Stimulated activated CD4-positive, alpha-beta T cell treated with anti-CD3 and anti-CD28 coated beads, Interleukin-2, amount 100 ng/mL, for 24 hours (primary cell): ENCODE data around the gene PRICKLE2.

Experiments used
- DNase-seq, 2 donors: peaks; one replicate each; pipeline ENCODE4 v3.0.0-alpha.2; 2020

The PRICKLE2 gene

DNA sequence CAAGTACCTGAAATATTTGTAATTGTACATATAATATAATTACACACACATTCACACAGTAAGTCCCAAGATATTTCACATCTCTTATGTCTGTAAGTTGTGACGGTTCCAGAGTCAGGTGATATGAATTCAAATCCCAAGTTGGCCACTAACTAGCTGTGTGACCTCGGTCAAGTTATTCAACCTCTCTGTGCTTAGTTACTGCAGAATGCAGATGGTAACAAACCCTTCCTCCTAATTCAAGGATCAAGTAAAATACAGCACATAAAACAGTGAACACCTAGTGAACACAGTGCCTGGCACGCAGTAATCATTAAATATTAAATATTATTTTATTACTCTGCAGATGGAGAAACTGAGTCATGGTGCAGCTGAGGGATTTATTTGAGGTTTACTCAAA lies 6.9 kb downstream of the PRICKLE2 start:
- DNase-seq: no peak

DNA sequence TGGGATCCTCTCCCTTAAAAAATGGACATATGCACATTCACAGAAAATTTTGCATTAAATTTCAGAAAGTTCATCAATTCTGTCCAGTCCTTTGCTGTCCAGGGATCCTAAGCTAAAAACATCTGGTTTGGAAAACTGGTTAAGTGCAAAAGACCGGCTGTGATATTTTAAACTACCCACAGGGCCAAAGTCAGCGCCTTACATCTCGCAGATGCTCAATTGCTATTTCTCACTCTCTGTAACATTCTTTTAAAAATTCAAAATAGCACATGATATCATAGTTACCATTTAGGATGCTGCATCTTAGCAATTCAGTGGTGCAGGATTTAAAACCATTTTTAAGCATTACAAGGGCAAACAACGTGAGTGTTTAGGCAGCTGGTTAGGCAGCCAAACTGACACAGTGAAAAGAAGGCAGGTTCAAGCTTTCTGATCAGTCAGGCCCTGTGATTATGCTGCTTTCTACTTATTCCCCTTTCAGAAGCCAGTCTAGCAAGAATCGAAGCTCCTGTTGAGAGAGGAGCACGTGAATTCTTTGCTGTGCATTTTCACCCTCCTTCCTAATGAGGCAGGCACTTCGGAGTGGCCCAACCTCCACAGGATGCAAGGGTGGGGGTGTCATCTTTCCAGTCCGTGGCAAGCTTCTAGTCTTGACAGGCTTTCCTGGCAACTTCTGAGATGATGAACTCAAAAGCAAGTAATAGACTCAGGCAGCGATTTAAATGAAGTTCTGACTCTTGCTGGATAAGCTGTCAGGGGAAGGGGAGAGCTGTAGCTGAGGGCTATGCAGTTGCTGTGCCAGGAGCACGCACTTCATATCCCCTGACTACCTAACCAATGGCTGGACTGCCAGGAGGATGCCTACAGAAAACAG lies 8.8 kb downstream of the PRICKLE2 start:
- no peak for DNase-seq

DNA sequence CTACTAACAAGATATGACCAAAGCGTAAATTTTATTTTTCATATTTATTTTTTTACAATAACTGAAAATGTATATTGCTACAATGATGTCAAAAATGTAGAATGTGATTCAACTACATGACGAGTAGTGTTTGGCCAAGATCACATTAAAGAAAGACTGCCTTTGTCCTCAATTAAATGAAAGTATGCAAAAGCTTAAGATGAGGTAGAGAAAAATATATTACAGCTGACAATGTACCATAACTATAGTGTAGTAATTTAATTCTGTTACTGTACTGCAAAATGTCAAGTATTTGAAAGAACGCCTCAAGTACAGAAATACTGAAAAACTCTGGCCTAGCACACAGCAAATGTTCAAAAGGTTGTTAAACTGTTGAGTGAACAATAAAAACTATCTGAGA lies 9.7 kb downstream of the PRICKLE2 start:
- no peak for DNase-seq

DNA sequence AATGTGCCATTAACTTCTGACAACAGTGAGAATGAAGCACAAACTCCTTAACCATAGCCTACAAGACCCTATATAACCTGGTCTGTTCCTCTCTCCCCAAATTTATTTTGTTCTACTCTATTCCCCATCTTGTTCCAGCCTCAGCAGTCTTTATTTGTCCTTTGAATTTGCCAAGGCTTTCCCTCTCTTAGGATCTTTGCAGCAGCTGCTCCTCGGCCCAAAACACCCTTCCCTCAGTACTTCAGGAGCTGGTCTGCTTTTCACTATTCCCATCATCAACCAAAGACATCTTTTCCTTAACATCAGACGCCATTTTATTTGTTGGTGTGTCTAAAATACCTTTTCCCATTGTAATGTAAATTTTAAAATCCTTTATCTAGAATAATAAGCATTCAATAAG lies 10.2 kb downstream of the PRICKLE2 start:
- no peak for DNase-seq

DNA sequence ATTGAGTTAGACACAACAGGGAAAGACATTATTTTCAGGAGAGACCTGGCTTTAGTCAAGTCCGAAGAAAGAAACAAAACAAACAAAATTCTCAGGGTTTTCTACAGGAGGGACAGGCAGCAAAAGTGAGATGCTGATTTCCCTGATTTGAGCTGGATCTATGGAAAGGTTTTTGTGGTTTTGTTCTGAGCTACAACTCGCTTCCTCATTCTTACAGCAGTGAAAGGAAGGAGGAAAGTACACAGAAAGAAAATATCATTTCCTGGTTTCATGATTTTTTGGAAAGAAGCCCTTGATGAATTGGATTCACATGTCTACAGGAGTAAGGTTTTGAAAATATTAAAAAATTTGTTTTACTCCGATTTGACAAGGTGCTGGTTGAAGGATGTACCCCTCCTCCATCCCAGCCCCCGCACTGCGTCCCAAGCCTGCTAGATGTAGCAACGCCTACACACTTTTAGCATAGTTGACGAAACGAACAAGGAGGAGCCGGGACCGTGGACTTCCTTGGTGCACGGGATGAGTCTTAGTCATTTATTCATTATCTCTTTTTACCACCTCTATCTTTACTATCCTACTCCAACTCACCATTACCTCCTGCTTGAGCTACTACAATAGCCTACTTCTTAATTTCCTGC lies 10.8 kb downstream of the PRICKLE2 start:
- DNase-seq: no peak

DNA sequence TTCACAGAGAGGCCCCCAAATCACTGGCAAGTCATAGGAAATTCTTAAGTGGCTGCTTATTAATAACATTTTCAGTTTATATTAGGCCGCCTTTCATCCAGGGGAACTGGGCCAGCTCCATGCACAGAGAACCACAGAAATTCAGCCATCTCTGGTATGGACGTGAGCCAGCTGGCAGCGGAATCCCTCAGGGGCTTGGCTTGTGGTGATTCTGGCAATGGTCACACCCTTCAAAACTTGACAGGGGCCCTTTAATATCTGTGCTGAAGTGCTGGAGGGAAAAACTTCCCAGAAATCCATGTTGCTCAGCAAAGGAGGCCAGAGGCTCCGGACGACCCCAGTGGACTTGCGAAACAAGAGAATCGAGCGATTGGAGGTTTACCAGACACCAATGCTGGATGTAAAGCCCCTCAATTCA lies 11.3 kb downstream of the PRICKLE2 start:
- no peak for DNase-seq

DNA sequence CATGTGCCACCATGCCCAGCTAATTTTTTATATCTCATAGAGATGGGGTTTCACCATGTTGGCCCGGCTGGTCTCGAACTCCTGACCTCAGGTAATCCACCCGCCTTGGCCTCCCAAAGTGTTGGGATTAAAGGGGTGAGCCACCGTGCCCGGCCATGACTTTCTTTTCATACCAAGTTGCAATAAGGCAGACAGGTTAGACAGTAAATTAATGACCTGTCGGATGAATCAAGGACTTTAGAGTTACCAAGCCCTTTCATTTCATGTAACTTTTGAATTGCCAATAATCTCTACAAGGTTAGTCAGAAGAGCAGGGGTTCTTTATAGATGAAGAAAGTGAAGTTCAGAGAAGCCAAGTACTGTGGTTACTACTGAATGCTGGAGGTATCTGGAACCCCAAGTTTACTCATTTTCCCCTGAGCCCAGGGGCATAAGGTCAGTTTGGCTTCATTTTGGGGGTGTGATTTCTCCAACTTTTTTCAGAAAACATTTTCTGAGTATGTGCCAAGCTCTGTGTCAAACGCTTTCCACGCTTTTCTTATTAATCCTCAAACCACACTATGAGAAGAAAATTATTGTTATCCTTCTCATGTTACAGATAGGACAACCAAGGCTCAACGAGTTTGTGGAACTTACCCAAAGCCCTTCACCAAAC lies 11.9 kb downstream of the PRICKLE2 start:
- DNase-seq: no peak

DNA sequence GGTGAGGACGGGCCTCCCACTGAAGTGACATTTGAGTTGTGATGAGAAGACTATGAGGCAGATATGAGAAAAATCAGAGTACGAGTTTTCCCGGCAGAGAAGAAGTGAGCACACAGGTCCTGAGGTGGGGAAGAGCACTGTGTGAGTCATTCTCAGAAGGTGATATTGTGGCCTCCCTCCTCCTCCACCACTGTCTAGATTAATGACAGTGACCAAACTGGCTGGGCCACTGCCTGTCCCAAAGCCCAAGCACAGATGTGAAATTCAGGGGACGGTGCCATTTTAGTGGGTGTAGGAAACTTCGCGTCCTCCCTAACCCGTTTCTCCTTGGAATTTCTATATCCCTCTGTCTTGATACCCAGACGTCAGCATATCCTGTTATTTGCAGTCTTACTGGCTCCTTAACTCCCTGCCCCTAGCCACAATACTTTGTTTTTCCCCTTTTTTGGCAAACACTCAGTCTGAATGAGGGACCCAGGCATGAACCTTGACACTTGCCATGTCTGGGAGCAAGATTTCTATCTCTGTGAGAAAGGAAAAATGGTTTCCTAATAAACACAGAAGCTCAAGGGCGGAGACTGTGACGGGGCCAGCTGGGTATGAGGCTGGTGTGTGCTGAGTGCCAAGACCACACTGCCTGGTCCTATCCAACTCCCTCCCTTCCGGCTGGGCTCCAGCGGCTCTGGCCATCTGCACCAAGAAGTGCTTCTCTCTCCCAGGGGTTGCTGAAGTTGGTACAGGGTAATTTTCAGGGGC lies 15.2 kb downstream of the PRICKLE2 start:
- no peak for DNase-seq

DNA sequence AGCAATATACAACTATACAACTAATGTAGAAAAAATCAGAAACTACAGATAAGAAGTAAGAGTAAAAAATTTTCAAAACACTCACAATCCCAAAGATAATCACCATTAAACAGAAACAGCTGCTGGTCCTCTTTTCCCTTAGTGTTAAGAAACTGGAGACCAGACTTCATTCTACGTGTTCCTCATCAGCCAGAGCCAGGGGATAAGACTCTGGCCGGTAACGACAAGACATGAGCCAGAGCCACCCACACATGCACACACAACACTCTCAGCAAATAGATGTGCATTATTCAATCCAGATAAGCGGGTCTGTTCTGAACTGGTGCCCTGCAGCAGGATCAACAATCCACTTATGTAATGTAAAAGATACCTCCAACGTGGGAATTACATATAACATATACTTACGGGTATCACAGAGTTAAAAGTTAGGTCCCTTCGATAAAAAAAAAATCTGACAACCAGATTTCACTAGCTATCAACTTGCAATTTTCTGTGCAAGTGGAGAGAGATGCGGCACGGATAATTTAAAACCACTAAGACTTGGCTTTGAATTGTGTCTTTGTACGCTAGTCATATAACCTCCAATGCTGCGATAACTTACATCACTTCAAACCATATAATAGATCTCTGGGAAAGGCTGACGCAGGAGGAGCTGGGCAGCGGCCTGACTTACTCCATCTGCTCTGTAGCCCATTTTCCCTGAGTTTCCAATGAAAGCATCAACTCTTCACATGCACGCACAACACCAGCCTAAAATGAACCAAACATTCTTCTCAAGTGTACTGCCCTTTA lies 17.8 kb downstream of the PRICKLE2 start:
- no peak for DNase-seq

DNA sequence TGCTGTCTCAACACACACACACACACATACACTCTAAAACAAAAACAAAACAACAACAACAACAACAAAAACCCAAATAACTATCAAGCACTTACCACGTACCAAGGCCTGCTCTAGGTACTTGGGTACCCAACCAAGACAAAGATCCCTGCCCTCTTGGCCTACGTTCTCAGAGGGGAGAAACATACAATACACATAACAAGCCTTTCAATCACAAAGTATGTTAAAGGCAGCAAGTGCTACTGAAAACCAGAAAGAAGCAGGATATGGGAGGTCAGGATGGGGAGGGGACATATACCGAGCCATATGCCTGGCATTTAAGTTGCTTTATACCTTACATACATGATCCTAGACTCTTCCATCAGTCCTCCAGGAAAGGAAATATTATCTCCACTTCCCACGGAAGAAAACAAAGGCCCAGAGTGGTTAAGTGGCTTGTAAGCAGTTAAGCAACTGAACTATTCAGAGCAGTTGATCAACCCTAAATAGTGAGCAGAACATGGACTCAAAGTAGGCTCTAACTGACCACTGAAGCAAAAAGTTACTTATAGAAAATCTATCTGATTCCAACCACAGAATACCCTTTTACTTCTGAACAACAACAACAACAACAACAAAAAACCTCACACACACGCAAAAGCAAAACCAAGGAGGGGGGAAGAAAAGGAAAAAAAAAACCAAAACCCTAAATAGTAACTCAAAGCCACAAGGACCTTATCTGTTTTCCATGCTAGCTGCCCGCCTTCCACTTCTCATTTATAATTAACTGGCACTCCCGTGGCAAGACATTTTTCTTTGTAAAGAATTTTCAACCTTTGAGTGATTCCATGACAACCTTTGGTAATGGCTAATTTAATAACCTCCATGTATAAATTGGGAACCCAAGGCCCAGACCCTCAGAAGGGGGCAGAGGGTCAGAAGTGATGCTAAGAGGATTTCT lies 21.0 kb downstream of the PRICKLE2 start:
- no peak for DNase-seq

DNA sequence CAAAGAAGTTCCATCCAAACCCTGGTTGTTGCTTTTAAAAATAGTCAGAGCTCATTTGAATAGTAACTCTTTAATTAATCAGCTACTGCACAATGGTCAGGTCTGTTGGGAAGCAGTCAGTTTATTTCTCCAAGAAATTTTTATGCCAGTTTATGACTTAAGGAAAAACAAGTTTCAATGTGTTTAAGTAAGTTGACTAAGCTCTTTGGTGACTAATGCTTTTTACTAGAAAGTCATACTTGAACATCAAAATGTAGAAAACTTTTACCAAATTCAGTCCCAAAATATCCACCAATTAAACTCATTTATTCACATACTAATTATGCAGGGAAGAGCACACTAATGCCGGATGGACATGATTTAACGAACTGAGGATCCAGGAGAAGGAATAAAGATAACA lies 22.1 kb downstream of the PRICKLE2 start:
- no peak for DNase-seq

DNA sequence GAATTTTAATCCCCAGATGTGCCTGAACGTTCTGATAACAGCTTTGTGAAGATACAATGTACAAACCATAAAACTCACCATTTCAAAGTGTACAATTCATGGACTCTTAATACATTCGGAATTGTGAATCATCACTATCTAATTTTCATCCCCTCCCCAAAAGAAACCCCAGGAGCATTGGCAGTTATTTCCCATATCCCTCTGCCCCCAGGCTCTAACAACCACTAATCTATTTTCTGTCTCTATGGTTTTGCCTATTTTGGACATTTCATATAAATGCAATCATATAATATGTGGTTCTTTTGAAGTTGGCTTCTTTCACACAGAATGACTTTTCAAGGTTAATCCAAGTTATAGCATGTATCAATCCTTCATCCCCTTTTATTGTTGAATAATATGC lies 25.3 kb downstream of the PRICKLE2 start:
- no peak for DNase-seq

DNA sequence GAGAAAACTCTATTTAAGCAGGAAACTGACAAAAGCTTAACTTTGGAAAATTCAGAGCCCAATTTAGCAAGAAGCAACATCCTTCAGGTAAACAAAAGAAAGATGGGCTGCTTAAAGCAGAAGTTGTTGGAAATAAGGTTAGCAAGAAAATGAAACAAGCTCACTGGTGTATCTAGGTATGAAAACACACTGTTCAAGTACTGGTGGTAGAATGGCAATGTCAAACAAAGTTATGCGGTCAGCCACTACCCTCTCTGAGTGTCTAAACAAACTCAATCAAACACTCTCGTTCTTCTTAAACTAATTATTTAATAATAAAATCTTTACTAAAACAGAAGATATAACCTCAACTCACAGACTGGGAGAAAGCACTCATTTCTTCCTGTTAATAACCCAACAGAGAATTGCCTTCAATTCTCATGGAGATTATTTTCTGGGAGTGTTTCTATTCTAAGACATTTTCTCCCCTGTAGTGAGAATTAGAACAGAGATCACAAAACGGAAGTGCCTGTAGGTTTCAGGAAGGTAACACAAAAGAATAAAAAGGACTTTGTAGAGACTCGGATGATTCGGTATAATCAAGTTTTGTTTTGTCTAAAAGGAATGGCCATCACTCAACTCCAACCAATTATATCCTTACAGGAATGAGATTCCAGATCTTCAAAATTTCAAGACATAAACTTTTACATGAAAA lies 28.9 kb downstream of the PRICKLE2 start:
- DNase-seq: no peak

DNA sequence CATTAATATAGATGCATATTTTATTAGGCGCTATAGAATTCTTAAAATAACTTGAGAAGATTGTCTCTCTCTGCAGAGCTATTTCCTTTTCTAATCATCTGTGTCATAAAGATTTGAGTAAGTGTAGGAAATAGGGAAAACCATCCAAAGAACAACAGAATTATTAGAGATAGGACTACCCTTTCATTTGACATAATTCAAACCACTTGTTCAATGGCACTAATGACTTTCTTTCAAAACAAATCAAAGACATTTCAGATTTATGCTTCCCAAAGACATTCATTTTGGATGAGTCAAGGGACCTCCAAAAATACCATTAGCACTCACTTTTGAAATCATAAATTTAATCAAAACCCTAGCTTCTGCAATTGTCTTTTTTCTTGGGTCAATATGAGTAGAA lies 29.5 kb downstream of the PRICKLE2 start:
- DNase-seq: no peak

DNA sequence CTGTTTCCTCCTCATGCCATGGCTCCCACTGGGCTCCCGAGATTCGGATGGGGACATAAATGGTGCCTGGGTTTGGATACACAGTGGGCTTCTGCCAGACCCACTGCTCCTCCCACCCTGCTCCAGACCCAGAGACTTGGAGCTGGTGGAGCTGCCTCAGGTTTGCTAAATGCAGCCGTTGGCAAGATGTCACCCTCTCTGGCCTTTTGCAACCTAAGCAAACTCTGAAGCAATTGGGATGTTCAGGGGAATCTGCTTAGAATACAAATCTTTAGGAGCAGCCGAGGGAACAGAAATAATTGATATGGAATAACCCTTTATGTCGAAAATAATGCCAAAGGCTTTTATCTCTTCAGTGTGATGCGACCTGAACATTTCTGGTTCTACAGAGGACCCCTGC lies 33.4 kb downstream of the PRICKLE2 start:
- no peak for DNase-seq

DNA sequence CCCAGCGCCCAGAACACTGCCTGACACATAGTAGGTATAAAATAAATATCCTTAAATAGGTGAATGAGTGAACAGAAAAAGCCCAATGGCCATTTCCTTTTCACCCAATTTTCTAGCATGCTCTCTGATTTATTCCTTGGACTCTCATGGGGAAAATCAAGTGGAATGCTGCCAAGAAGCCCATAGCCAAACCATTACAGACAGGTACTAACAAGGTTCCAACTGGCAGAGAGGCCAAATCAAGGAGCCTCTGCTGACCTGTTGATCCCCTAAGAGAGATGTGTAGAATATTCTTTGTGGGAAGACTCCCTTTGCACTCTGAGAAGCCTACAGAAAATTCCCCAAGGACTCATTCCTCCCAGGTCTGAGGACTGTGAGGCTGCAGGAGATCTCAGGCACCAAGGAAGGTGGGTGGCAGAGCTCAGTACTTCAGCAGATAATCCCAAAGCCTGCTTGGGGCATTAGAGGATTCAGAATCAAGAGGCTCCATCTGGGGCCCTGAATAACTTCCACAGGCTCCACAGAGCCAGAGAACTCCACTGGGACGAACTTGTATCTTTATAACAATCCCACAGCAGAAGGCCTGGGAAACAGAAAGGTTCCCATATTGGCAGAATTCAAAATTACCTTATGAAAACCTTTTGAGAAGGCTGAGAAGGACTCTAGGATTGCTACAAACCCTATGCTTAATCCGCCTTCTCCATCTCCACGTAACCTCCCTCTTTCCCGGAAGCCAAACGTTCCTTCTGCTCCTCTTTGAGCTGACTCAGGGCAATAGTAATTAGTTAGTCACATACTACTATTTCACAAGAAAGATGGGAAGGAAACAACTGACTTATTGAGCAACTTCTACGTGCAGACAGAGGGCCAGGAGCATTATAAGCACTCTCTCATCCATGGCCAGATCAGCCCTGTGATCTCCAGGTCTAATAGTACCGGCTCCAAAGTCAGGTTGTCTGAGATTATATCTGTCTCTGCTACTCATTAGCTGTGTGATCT lies 34.5 kb downstream of the PRICKLE2 start:
- no peak for DNase-seq

DNA sequence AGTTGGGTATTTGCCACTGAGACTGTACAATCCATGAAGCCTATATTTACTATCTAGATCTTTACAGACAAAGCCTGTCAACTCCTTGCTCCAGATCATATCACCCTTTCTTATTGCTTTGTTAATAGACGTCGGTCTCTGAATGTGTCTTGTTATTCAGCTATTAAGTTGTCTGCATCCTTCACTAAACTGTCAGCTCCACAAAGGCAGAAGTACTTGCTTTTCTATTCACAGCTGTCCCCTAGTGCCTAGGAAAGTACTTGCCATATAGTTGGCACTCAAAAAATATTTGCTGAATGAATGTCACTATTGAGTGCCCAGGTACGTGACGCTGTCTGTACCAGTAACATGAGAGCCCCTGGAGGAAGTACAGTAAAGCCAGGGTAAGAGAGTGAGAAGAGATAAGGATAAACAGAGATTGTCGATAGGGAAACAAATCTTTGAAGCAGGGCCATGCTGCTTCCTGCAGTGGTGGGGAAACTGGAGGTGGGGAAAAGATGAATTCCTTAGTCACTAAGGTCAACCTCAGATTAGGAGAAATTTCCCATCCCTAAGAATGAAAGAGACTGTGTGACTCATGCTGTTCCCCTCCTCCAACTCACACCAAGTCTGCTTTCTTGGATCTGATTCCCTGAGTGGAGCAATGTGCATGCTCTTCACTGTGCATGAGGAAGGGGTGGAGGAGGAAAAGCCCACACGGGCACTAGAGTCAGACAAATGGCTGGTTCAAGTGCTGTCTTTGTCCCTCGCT lies 36.3 kb downstream of the PRICKLE2 start:
- DNase-seq: no peak
